Loucy (cell line): Measurements from ENCODE around the gene NPDC1.

ENCODE experiments used
- EZH2phosphoT487 ChIP-seq: fragments of 200-600 bp; IDR thresholded peaks from 2 replicates; pipeline ENCODE4 v1.6.1; 2018; ENCODE audit warnings: antibody characterized with exemption, mild to moderate bottlenecking, moderate library complexity, borderline replicate concordance
- TF ChIP-seq, protein P1 (sequence below): fragments of 200-600 bp; sonication (generic); conservative IDR thresholded peaks from 2 replicates; pipeline ENCODE4 v1.5.1; 2014; ENCODE audit warnings: mild to moderate bottlenecking, antibody characterized with exemption, low read length

DNA sequence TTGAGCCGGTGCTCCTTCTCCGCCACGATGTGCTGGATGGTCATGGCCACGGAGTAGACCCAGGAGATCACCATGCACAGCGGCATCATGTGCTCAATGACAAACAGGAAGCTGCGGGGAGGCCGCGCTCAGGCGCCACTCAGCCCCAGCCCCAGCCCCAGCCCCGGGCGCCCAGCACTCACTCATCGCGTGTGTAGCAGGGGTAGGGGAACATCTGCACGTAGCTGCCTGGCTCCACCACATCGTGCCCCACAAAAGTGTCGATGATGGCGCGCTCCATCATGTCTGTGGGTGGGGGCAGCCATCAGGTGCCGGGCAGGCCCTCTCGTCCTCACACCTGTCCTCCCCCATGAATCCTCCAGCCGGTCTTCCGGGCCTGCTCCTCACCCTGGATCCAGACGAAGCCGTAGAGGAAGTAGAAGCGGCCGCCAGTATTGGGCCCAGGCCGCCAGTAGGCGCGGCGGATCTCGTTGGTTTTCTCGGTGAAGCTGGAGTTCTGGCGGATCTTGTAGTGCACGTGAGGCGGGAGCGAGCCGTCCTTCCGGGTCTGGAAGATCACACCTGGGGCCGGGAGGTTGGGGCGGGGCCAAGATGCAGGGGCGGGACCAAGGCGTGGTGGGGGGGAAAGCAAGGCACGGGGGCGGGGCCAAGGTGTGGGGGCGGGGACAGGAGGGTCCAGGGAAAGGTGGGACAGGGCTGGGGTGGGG lies 28.0 kb downstream of the NPDC1 start:
- TF ChIP-seq, protein P1, sequence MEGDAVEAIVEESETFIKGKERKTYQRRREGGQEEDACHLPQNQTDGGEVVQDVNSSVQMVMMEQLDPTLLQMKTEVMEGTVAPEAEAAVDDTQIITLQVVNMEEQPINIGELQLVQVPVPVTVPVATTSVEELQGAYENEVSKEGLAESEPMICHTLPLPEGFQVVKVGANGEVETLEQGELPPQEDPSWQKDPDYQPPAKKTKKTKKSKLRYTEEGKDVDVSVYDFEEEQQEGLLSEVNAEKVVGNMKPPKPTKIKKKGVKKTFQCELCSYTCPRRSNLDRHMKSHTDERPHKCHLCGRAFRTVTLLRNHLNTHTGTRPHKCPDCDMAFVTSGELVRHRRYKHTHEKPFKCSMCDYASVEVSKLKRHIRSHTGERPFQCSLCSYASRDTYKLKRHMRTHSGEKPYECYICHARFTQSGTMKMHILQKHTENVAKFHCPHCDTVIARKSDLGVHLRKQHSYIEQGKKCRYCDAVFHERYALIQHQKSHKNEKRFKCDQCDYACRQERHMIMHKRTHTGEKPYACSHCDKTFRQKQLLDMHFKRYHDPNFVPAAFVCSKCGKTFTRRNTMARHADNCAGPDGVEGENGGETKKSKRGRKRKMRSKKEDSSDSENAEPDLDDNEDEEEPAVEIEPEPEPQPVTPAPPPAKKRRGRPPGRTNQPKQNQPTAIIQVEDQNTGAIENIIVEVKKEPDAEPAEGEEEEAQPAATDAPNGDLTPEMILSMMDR: no peak
- no peak for TF ChIP-seq EZH2phosphoT487
